PC-9 (cell line): ENCODE measurements around the gene TACC3.

Experiments used
- CTCF ChIP-seq: fragments of 200-600 bp; sonication (generic); conservative IDR thresholded peaks from 2 replicates; pipeline ENCODE4 v1.6.1; 2017; ENCODE audit warnings: mixed run types, antibody characterized with exemption, mild to moderate bottlenecking, moderate library complexity
- EZH2 ChIP-seq: fragments of 200-600 bp; sonication (generic); IDR thresholded peaks from 2 replicates; pipeline ENCODE4 v1.8.0; 2017; ENCODE audit warnings: antibody characterized with exemption, low read depth

GRCh38 chr4:1762264-1763010 is 41.1 kb downstream of the TACC3 start:
- no peak for TF ChIP-seq CTCF
- no peak for TF ChIP-seq EZH2
